HG03280 (cell line): ENCODE data around the gene LHX4.

Source experiments
- ATAC-seq: cut with Tn5 transposase; IDR thresholded peaks from one replicate; pipeline ENCODE4 v1.9.1; 2021; ENCODE audit warnings: mild to moderate bottlenecking, moderate library complexity; ENCODE audit not compliant: unreplicated experiment

Gene LHX4

DNA sequence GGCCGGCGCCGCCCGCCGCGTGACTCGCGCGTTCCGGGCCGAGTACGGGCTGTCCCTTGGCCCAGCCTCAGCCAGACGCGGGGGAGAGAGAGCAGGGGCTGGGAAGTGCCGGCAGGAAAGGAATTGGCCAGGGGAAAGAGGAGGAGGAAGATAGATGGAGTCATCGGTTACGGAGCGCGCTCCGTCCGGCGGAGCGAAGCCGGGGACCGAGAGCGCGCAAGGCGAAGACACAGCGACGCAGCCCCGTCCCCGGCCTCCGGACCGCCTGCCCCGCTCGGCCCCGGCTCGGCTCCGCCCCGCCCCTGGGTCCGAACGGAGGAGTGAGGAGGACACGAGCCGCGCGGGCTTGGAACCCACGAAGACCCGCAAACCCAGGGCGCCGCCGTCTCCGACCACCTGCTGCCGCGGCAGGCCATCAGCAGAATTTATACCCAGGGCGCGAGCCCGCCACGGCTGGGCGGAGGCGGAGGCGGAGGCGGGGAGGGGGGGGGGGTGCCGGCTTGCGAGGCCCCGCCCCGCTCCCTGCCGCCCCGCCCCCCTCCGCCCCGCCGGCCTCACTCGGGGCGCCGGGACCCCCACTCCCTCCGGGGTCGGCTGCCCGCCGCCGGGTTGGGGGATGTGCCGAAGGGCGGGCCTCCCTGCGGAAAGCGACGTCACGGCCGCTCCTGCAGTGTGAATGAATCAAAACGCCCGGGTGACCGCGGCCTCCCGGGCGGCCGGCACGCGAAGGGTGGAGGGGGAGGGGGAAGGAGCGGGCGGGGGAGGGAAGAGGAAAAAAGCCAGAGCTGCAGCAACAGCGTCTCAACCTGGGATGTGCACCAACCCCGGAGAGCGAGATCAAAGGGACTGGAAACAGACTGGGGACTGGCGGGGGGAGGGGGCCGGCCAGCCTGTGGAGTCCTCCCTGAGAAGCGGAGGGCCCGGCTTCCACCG is at the start of gene LHX4:
Gene LHX4, plus strand, starts transcription at position 782 of the 933 bp plus-strand sequence. CDS start 266 bp downstream, outside the sequence.
- no peak for ATAC-seq

DNA sequence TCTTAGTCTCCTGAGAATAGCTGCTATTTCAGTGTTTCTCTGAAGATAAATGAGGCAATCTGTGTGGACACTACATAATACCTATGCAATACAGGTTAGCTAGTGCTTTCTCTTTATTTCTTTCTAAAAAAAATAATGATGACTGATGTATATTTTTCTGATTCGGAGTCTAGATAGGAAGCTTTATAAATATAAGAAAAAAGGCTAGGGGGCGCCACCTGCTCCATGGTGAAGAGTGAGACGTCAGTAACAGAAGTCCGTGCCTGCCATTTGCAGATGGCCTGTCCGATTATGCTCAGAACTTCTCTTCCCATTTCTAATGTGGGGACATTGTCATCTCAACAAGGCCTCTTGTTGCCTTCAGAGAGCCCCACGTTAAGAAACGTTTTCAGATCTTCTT is 49.0 kb upstream of the LHX4 start:
- no peak for ATAC-seq

DNA sequence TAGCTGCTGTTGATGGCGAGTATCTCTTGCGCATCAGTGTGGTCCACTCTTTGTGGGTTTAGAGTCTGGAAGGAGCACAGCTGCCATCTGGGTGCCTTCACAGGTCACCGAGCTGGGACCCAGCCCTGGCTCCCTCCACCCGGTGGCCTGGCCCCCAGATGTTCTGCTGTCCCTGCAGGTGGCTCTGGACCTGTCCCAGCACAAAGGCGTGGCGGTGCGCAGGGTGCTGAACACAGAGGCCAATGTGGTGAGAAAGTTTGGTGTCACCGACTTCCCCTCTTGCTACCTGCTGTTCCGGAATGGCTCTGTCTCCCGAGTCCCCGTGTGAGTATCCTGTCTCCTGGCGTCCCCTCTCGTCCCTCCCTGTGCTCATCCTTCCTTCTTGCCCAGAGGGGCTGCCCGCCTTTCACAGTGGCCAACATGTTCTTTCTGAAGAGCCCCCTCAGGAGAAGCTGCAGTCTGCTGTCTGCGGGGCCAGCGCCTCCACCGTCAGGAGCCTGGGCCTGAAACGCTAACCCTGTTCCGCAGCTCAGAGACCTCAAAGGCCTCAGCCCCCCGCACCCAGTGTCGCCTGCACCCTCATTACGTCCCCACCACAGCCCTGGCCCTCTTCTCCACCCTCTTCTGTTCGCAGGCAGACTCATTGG is 47.9 kb upstream of the LHX4 start:
- ATAC-seq, result no peak

DNA sequence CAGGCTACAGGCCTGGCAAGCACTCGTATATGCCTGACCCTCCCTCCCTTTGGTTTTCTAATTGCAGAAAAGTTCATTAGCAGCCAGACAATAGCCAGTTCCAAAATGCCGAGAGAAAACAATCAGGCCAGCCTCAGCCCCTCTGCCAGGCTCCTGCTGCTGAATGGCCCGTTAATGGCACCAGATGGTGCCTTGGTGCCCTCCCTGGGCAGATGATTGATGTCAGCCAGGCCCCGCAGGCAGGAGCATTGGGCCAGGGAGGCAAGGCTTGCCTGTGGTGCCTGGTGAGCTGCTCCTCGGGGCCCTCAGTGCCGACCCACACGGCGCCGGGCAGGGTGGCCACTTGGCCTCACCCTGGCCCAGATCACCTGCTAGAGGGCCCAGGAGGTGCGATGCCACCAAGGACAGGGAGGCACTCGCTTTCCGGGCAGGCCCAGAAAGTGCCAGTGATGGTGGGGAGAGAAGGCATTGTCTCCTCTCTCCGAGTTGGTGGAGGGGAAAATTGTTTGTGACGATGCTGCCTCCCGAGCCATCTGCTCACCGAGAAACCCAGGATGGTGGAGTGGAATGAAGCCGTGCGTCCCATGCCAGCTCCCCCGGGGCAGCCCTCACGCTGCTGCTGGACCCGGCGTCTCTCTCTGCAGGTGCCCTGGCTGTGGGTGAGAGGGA is 47.3 kb upstream of the LHX4 start:
- ATAC-seq, result no peak

DNA sequence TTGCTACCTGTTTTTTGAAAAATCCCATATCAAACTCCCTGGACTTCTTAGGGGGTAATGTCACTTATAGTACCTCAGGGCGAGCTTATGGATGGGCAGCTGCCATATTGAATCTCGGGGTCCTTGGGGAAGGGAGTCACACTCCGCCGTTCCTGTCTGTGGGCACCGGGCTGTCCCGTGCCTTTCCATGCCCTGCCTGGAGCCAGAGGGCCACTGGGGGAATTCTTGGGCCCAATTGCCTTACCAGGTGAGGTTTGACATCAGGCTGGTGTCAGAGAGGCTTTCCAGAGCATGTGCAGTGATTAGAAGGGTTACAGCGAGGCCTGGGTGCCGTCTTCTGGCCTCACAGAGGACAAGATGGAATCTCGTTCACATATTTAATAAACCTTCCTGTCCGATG is 46.6 kb upstream of the LHX4 start:
- ATAC-seq, result no peak

DNA sequence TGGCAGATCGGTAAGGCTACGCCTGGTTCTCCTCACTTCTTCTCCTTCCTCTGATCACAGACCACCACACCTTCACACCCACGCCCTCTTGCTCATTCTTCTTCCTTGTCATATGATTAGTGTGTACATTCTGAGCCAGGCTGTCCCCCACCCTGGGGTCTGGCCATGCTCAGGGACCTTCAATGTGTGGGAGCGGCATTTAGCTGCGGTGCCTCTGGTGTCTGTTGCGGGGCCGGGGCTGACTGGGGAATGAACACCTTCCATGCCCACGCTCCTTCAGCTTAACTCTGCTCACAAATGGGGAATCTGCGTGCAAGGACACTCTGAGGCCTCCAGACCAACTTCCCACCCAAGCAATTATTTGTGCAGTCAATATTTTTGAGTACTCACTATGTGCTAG is 46.0 kb upstream of the LHX4 start:
- ATAC-seq, result no peak

DNA sequence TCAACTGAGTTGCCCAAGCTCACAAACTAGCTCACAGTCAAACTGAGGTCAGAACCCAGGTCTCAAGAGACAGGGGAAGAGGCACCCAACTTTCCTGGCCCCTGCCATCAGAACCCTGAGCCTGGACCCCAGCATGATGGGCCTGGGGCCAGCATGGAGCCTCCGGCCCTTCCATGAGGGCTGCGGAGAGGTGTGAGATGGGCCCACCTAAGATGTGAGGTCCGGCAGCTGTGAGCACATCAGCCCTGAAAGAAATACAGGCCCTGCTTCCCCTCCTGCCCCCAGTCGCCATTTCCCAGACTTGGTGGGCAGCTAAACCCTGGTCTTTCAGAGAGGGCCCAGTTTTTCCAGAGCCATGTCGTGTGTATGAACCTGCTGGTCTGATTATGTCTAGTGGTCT is 44.8 kb upstream of the LHX4 start:
- no peak for ATAC-seq

DNA sequence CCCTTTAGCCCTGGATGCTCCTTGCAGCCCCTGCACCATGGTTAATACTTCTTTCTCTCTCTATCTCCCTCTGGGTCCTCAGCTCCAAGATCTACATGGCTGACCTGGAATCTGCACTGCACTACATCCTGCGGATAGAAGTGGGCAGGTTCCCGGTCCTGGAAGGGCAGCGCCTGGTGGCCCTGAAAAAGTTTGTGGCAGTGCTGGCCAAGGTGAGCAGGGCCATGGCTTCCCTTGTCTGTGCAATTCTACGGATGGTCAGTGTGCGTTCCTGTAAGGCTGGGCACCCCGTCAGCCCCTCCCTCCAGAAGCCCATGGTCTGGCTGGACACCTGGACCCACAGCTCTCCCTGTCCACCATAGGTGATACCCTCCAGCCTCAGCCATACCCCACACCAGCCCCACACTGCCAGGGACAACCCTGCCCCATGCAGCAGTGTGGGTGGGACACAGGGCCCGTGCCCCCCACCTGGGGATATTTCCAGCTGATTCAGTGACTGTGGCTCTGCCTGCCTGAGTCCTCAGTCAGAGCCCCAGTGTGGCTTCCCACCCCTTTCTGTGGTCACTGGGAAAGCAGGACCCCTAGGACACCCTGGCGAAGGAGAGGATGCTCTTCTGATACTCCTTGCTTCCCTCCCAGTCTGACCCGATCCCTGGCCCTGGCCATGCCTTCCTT is 44.0 kb upstream of the LHX4 start:
- no peak for ATAC-seq

DNA sequence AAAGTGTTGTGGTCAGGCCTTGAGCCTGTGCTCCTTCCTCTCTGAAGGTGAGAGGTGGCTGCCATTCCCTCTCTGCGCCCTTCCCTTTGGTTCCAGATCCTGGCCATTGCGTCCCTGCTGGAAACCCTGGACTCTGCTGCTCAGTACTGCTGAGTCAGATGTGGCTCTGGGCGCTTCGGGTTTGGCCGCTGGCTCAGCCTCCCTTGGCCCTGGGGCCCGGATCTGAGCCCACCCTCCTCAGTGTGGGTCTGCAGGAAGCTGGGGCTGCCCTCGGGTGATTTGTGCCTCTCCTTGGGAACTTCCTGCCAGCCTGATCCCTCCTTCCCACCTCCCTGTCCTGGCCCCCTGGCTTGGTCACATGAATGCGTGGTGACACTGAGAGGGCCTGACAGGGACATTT is 43.2 kb upstream of the LHX4 start:
- no peak for ATAC-seq

DNA sequence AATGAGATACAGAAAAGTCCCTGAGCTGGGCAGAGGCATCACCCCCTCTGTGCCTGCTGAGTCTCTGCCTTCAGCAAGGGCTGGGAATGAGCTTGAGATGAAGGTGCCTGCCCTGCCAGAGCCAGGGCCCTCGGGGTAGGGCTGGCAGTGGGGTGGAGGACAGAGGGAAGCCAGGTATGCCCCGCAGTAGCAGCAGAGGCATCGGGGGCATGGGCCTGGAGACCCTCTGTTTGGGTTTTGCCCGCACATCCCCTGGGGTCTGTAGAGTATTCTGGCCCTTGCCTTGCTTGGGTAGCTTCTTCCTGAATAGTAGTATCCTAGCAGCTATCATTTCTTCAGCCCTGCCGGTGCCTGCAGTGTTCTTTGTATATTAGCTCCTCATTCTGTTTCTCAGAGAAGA is 42.4 kb upstream of the LHX4 start:
- ATAC-seq, result no peak

DNA sequence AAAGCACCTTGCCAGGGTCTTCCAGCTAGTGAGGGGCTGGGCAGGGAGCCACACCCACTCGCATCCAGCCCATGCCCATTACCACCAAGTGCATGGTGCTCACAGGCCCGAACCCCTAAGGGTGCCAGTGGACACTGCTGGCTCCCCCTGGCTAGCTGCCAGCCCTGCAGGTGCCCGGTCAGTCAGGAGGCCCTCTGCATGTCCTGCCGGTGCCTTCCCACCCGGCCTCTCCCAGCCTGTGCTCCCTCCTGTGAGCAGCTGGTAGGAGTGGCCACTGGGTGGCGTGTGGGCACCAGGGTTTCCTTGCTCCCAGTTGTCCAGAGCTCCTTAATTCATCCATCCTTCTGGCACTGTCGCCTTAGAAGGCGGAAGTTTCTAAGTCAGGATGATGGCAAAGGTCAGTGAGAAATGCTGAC is 42.0 kb upstream of the LHX4 start:
- ATAC-seq, result no peak

DNA sequence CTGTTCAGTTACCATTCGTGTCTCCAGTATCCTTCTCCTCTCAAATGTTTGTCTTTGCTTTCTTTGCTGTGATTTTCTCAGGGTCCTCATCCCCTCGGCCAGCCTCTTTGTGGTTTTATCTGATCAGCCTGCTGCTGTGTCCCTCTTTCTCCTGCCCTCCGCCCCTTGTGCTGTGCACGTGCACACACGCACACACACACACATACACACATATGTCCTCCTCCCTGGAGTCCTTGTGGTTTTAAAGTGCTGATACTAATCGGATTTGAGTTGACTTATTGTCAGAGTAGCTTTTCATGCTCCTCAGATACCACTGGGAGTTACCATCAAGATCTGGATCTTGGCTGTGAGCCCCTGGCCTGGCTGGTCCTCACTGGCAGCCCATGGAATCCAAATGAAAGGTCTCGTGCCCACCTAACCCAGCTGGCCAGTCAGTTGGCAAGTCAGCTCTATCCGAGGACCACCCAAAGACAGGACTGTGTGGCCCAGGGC is 41.3 kb upstream of the LHX4 start:
- no peak for ATAC-seq

DNA sequence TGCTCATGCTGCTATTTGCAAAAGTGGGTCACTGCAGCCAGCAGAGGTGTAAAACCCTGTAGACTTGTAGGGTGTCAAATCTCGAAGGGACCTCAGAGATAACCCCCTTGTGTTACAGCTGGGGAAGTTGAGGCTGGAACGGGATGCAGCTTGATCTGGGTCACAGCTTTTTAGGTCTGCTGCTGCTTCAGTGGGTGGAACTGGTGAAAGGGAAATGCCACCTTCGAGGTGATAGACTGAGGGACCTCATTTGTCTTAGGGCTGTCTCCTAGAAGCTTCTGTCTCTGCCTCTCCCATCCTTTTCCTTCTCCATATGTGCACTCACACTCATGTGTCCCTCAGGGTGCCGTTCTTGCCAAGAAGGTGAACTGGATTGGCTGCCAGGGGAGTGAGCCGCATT is 40.0 kb upstream of the LHX4 start:
- no peak for ATAC-seq

DNA sequence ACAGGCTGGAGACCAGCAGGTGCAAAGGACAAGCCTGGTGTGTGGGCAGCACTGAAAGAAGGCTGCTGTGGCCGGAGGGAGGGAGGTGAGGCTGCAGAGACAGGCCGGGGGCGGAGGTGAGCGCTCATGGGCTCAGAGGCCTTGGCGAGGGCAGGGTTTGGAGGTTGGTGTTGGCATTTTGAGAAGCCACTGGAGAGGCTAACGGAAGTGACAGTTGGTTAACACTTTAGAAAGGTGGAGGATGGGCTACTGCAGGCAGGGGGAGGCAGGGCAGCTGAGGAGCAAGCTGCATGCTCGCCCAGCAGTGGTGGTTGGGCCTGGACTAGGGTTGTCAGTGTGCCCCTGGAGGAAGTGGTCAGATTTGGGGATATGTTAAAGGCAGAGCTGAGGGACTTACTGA is 37.9 kb upstream of the LHX4 start:
- ATAC-seq, result no peak

DNA sequence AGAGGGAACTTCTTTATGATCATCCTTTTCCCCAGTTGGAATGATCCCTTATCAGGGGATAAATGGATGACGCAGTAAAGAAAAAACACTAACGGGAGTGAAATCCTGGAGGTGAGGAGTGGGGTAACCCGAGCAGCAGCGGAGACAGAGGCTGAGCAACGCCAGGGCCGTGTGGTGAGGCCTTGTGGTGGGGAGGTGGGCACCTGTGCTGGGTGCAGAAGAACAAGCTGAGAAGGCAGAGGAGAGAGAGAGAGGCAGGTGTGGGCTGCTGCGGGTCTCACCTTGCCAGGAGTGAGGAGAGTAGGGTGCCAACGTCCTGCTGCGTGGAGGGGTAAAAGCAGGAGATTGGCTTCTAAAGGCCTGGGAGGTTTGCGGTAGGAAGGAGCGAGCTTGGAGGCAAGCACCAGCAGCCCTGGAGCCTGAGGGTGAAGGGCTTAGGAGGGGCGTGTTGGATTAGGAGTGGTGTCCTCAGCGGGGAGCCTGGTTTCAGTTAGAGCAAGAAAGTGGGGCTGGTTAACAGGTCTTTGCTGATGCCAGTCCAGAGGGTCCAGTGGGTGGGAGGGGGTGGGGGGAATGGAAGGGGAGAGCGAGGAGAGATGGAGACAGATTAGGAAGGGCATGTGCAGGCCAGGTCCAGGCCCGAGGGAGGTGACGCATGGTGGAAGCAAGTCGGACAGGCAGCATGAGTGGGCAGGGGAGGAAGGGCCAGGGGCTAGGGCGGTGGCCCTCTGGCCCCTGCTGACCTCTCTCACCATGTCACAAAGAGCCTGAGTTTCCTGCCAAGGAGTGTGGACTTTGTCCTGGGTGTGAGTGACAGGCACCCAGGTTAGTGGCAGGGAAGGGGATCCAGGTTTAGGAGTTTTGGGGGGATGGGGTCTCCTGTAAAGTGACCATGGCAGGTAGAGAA is 36.7 kb upstream of the LHX4 start:
- no peak for ATAC-seq

DNA sequence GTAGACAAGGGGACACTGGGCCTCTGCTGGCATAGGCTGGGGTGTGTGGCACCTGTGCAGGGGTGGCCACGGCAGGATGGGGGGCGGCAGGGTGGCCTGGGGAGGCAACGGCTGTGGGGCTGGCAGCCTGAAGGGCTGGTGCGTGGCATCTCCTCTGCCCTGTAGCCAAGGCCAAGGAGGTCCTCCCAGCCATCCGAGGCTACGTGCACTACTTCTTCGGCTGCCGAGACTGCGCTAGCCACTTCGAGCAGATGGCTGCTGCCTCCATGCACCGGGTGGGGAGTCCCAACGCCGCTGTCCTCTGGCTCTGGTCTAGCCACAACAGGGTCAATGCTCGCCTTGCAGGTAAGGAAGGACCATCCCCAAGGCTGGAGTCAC is 36.0 kb upstream of the LHX4 start:
- ATAC-seq, result no peak

DNA sequence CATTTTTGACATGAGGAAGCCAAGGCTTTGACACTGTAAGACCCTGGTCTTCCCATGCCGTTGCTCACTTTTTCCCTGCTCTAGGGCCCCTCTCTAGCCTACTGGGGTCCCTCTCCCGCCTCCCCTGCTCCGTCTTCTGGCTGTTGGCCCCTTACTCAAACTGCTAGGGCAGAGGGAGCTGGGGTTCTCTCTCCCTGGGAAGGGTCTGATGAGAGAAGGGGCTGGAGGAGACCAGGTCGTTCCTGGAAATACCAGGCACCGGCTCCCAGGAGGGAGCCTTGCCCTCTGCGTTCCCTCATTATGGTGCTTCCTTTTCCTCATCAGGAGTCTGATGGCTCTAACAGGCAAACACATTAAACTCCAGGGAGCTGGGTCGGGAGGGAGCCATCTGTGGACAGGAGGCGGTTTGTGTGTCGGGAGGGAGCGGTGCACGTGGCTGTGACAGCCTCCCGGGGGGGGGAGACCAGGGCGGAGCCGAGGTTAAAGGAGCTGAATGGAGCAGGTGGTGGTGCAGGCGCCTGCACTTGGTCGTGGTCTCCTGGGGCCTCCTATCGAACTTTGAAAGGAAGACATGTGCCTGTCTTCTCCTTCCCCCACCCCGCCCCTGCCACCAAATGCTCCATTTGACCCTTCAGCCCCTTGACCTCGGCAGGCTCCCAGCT is 35.4 kb upstream of the LHX4 start:
- no peak for ATAC-seq

DNA sequence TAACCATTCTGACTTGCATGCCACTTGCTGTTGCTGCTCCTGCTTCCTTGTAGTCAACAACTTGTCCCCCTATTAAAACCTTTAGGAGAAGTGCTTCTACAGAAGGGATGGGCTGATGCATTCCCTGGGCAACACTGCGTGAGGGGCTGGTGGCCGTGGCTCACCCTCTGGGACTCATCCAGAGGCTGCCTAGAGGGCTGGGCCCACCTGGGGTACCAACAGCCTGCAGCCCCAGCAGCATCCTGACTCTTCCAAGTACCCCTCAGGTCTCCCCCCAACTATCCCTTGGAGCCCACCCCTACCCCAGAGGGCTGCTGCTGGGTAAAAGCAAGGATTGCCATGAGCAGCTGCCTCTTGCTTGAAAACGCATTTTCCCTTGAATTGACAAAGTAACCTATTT is 34.7 kb upstream of the LHX4 start:
- ATAC-seq, result no peak

DNA sequence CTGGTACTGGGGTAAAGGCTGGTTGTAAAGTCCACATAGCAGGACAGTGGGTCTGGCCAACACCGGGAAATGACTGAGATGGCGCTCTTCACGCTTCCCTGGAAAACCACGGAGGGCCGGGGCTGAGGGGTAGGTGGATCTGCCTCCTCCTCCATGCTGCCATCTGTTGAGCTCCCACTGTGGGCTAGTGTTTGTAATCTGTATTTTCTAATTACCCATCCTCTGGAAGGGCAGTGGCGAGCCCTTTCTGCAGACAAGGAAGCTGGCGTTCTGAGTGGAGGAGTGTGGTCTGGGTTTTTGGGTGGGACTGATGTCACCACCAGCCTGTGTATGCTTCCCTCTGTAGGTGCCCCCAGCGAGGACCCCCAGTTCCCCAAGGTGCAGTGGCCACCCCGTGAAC is 34.1 kb upstream of the LHX4 start:
- ATAC-seq, result no peak
